HepG2 (cell line): ENCODE measurements around the gene ULK3. TPM values are rescaled to one million over a fixed set of nuclear protein-coding genes. Genes with fewer than 3 reads are reported as not detected.

Experiments used
- ATAC-seq: fragments of 200-7000 bp; cut with Tn5 transposase; 3 replicates; pipeline ENCODE4 v1.9.1; 2020; ENCODE audit warnings: mild to moderate bottlenecking, moderate library complexity
- BruUV-seq: library from RNA; stranded (reverse); fragments of 400-500 nt; replicated peaks from 2 replicates; lab custom pipeline; 2021; lab: Mats Ljungman, UMichigan
- CTCF ChIA-PET: fragments of 300-600 bp; formaldehyde crosslinking; extraction: SDS; loops from one replicate; lab custom pipeline; 2021; ENCODE audit warnings: low total read pairs, inconsistent platforms, low intra/inter-chr PET ratio; lab: Yijun Ruan, JAX
- POLR2A ChIA-PET: fragments of 350-600 bp; sonication (Branson Sonifier 250); formaldehyde crosslinking; loops from one replicate; lab custom pipeline; 2020; ENCODE audit warnings: antibody characterized with exemption, inconsistent platforms; lab: Yijun Ruan, JAX
- DNase-seq: peaks from one replicate; pipeline ENCODE4 v3.0.0-alpha.2; 2015; ENCODE audit warnings: low spot score
- FAIRE-seq: peaks from 3 replicates; lab custom pipeline; 2011; peaks lifted over from hg19 to GRCh38; lab: Jason Lieb, UNC
- H2AFZ ChIP-seq: one replicate; pipeline ENCODE4 v1.6.1; 2011; ENCODE audit warnings: low read length, inconsistent platforms
- H3K27ac ChIP-seq: fragments of 300-600 bp; 3 replicates; pipeline ENCODE4 v1.8.0; 2011; ENCODE audit warnings: mixed run types, mild to moderate bottlenecking, mixed read lengths, low read length, inconsistent platforms; ENCODE audit not compliant: insufficient read depth; ENCODE audit errors: extremely low read length
- H3K27me3 ChIP-seq, 2 experiments: fragments of 200-600 bp in 1 of 2; 2 replicates in 1 of 2; 3 replicates in 1 of 2; pipeline versions ENCODE4 v1.6.0 to v1.8.0; 2011; ENCODE audit warnings: low read length in 2 of 2, mild to moderate bottlenecking in 2 of 2, moderate library complexity in 2 of 2, inconsistent platforms in 1 of 2; ENCODE audit not compliant: insufficient read depth in 2 of 2, control insufficient read depth in 1 of 2
- H3K36me3 ChIP-seq, 2 experiments: fragments of 200-600 bp in 1 of 2; replicated peaks in 1 of 2; 2 replicates in 1 of 2; 3 replicates in 1 of 2; pipeline versions ENCODE4 v1.5.1 to v1.8.0; 2011; ENCODE audit warnings: low read length in 2 of 2, inconsistent platforms in 1 of 2; ENCODE audit not compliant: insufficient read depth in 2 of 2, control insufficient read depth in 1 of 2
- H3K4me1 ChIP-seq: 2 replicates; pipeline ENCODE4 v1.5.1; 2012; ENCODE audit warnings: low read length, inconsistent platforms; ENCODE audit not compliant: insufficient read depth
- H3K4me2 ChIP-seq: 2 replicates; pipeline ENCODE4 v1.6.0; 2011; ENCODE audit warnings: low read depth, low read length, inconsistent platforms
- H3K4me3 ChIP-seq, 3 experiments: fragments of 200-600 bp in 1 of 3; sonication (generic), shearing (Covaris generic) in 1 of 3; replicated peaks in 1 of 3; 2 replicates each; pipeline ENCODE4 v1.5.1; 2011 to 2016; ENCODE audit warnings: low read length in 3 of 3, inconsistent platforms in 2 of 3, low read depth in 2 of 3, mild to moderate bottlenecking in 2 of 3, control low read depth in 1 of 3, mixed read lengths in 1 of 3; ENCODE audit not compliant: insufficient read depth in 1 of 3
- H3K79me2 ChIP-seq: one replicate; pipeline ENCODE4 v1.6.1; 2011; ENCODE audit warnings: low read length, inconsistent platforms; ENCODE audit not compliant: insufficient read depth
- H3K9ac ChIP-seq: 2 replicates; pipeline ENCODE4 v1.6.0; 2011; ENCODE audit warnings: mild to moderate bottlenecking, low read depth, low read length, inconsistent platforms; ENCODE audit not compliant: insufficient read depth
- H3K9me3 ChIP-seq: 2 replicates; pipeline ENCODE4 v1.5.1; 2012; ENCODE audit warnings: mild to moderate bottlenecking, low read length
- H4K20me1 ChIP-seq: 2 replicates; pipeline ENCODE4 v1.6.0; 2011; ENCODE audit warnings: inconsistent platforms, mild to moderate bottlenecking, low read length, moderate library complexity; ENCODE audit not compliant: insufficient read depth
- CBFB ChIP-seq: sonication (generic); formaldehyde crosslinking; IDR thresholded peaks from 2 replicates; pipeline ENCODE4 v1.4.0; 2020; ENCODE audit warnings: missing genetic modification reagents
- DBP ChIP-seq: sonication (generic); formaldehyde crosslinking; IDR thresholded peaks from 2 replicates; pipeline ENCODE4 v1.4.0; 2020; ENCODE audit warnings: missing genetic modification reagents; ENCODE audit errors: not compliant biosample characterization
- DMTF1 ChIP-seq: sonication (generic); formaldehyde crosslinking; IDR thresholded peaks from 2 replicates; pipeline ENCODE4 v1.4.0; 2020; ENCODE audit warnings: mild to moderate bottlenecking, missing genetic modification reagents
- GRHL1 ChIP-seq: sonication (generic); formaldehyde crosslinking; conservative IDR thresholded peaks from 2 replicates; pipeline ENCODE4 v1.8.0; 2022; ENCODE audit warnings: missing genetic modification reagents
- KDM4B ChIP-seq: sonication (generic); formaldehyde crosslinking; IDR thresholded peaks from 2 replicates; pipeline ENCODE4 v1.4.0; 2020; ENCODE audit warnings: missing genetic modification reagents
- MTA3 ChIP-seq: sonication (generic); formaldehyde crosslinking; IDR thresholded peaks from 2 replicates; pipeline ENCODE4 v1.4.0; 2020; ENCODE audit warnings: missing genetic modification reagents
- NCOA5 ChIP-seq: sonication (generic); formaldehyde crosslinking; IDR thresholded peaks from 2 replicates; pipeline ENCODE4 v1.4.0; 2020; ENCODE audit warnings: missing genetic modification reagents
- NR3C1 ChIP-seq: sonication (generic); formaldehyde crosslinking; IDR thresholded peaks from 2 replicates; pipeline ENCODE4 v1.4.0; 2020; ENCODE audit warnings: missing genetic modification reagents
- RAD21 ChIP-seq: fragments of 450-650 bp; formaldehyde crosslinking; IDR thresholded peaks from 2 replicates; pipeline ENCODE4 v1.5.0; 2020; ENCODE audit warnings: mild to moderate bottlenecking
- TCF7L2 ChIP-seq: IDR thresholded peaks from 2 replicates; pipeline ENCODE4 v1.6.1; 2011; ENCODE audit warnings: mild to moderate bottlenecking, low read depth, low read length, moderate library complexity
- THAP8 ChIP-seq: sonication (generic); formaldehyde crosslinking; IDR thresholded peaks from 2 replicates; pipeline ENCODE4 v1.5.1; 2020; ENCODE audit warnings: missing genetic modification reagents, mild to moderate bottlenecking, borderline replicate concordance
- UBTF ChIP-seq: sonication (generic); formaldehyde crosslinking; IDR thresholded peaks from 2 replicates; pipeline ENCODE4 v1.4.0; 2020; ENCODE audit warnings: mild to moderate bottlenecking, missing genetic modification reagents
- ZNF124 ChIP-seq: sonication (generic); formaldehyde crosslinking; IDR thresholded peaks from 2 replicates; pipeline ENCODE4 v1.4.0; 2020; ENCODE audit warnings: missing genetic modification reagents
- ZNF703 ChIP-seq: sonication (generic); formaldehyde crosslinking; IDR thresholded peaks from 2 replicates; pipeline ENCODE4 v1.5.1; 2020; ENCODE audit warnings: missing genetic modification reagents, mild to moderate bottlenecking, moderate library complexity, borderline replicate concordance
- WGBS: methylation state at CpG from one replicate; pipeline ENCODE4 v1.1.6; 2017; ENCODE audit warnings: low lambda C conversion rate; 5-methylcytosine and 5-hydroxymethylcytosine counted together
- in situ Hi-C: cut with HindIII; loops from 2 replicates; pipeline ENCODE4 v1.10.0; 2017; ENCODE audit warnings: low pct_unique_long_range_greater_than_20kb; ENCODE audit not compliant: extremely low pct_ligation_motif_present
- intact Hi-C: fragments of 100-400 bp; cut with micrococcal nuclease; formaldehyde crosslinking; loops from one replicate; pipeline ENCODE4 v1.10.0; 2022; ENCODE audit not compliant: unreplicated experiment
- polyA plus RNA-seq, 8 experiments: library from polyadenylated mRNA; depleted of rRNA in 3 of 8; stranded (reverse) in 7 of 8; unstranded in 1 of 8; fragments of >200 nt; fragmentation: Illumina TruSeq in 4 of 8; extraction: Trizol in 4 of 8; gene quantifications; 2 replicates each; pipeline versions ENCODE4 v1.2.1 to v1.2.3, GENCODE V29; 2011 to 2016; ENCODE audit warnings: low read depth in 4 of 8, missing spikeins in 1 of 8, mixed read lengths in 1 of 8; ENCODE audit not compliant: insufficient read depth in 1 of 8
- total RNA-seq, 5 experiments: library from RNA; depleted of rRNA; stranded (reverse); fragments of >200 nt; fragmentation: Illumina TruSeq; extraction: Trizol; gene quantifications; 2 replicates each; pipeline ENCODE4 v1.2.3, GENCODE V29; 2016; ENCODE audit warnings: low read depth in 1 of 5

The ULK3 gene
- total and polyA plus RNA-seq, 2 of the 13 experiments (the other 11 are each of a cell fraction or from before 2014, with no cell fraction given): 15.2 to 23.7 TPM

- BruUV-seq: TSS peak; percentile 74
- DNase-seq: no peak
- Histone ChIP-seq H2AFZ (no peak overlapping the region), H3K4me3 (peak overlapping the region in 2 of 3 experiments; percentile 6 to 84; a peak in 2 of 6 replicates), H3K27ac (peak overlapping the region; percentile 57), H3K4me2 (peak overlapping the region; percentile 89), H3K9me3 (no peaks in the 10 kb centered on the region), H3K4me1 (peaks cover 22% of the 10 kb centered on the region), H3K27me3 (no peaks in the 10 kb centered on the region), H4K20me1 (no peaks in the 10 kb centered on the region), H3K79me2 (no peaks in the 10 kb centered on the region), H3K9ac (peak overlapping the region; percentile 69), H3K36me3 (peaks cover 8 to 24% of the 10 kb centered on the region in 2 experiments; a peak in 4 of 5 replicates)
- no peak for ATAC-seq
- in situ Hi-C loops: no loop called here
- ChIA-PET CTCF (interaction anchor here (1.8 kb wide), 1 partner anchor 72 kb away, joined by 6 read pairs; no protein-coding TSS in a partner anchor), POLR2A (interaction anchor here (0.9 kb wide), 1 partner anchor 30 kb away, joined by 3 read pairs; the partner anchor contains the start of gene SCAMP2)
- intact Hi-C loops: loop anchor here (2.0 kb wide), 1 partner anchor 13 kb away; no protein-coding TSS in a partner anchor
- FAIRE-seq: no peak
- 79% methylated on average over 11 of the region's 18 CpGs for WGBS
- TF ChIP-seq DBP (no peak), NCOA5 (CRISPR knock-in tag) (no peak), UBTF (CRISPR knock-in tag) (no peak), GRHL1 (no peak), ZNF124 (CRISPR knock-in tag) (no peak), ZNF703 (CRISPR knock-in tag) (no peak), KDM4B (no peak), CBFB (CRISPR knock-in tag) (peak; percentile 6; the same call in 1 of the 2 replicates), RAD21 (CRISPR knock-in tag) (0 out of 2 replicates have a peak, but pooled peaks have one; percentile 24), MTA3 (CRISPR knock-in tag) (no peak), THAP8 (CRISPR knock-in tag) (no peak), DMTF1 (no peak), NR3C1 (CRISPR knock-in tag) (no peak), TCF7L2 (no peak)
Observed at GRCh38 chr15:74843445-74843828, 481 bp upstream of the ULK3 start.
